DMS153 (cell line): Measurements from ENCODE around the gene PLB1.

Experiments
- DNase-seq: peaks from one replicate; lab custom pipeline; 2025; lab: John Stamatoyannopoulos, UW

Gene PLB1

DNA sequence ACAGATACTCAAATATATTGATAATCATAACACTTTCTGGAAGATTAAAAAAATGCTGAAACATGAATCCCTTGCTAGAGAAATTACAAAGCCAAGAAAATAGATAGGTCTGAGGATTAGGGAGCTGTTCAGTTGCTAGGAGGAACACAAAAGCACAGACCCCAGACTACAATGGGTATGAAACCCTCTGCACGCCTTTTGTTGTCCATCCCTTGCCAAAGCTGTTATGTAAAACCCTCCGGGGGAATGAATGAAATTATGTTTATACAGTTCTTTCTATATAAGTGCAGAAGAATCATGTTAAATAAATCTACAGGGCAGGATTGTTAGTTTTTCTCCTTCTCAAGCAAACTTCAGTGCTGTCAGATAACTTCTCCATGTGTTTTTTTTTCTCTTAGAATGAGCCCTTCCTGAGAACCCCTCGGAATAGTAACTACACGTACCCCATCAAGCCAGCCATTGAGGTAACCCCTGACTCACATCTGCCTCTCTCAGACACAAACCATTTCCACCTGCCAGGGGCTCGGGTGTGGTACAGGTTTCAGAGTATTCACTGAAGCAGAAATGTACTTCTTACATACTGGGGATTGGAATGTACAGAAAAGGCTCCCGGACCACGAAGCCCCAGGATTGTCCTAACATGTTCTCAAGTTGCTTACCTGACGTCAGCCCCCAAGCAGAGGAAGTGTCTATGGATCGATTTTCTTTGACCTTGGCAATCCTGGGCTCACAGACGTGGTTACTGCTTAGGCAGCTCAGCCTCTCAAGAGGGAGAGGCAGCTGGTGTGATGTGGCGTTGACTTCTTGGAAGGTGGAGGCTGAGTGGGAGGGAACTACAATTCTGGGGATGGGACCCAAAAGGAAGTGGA is 118.0 kb downstream of the PLB1 start:
- no peak for DNase-seq

GRCh38 chr2:28615706-28616105 is 119.8 kb downstream of the PLB1 start:
- no peak for DNase-seq

- DNase-seq, result no peak
These were observed 120.6 kb downstream of the PLB1 start for GRCh38 chr2:28616396-28616999.

DNA sequence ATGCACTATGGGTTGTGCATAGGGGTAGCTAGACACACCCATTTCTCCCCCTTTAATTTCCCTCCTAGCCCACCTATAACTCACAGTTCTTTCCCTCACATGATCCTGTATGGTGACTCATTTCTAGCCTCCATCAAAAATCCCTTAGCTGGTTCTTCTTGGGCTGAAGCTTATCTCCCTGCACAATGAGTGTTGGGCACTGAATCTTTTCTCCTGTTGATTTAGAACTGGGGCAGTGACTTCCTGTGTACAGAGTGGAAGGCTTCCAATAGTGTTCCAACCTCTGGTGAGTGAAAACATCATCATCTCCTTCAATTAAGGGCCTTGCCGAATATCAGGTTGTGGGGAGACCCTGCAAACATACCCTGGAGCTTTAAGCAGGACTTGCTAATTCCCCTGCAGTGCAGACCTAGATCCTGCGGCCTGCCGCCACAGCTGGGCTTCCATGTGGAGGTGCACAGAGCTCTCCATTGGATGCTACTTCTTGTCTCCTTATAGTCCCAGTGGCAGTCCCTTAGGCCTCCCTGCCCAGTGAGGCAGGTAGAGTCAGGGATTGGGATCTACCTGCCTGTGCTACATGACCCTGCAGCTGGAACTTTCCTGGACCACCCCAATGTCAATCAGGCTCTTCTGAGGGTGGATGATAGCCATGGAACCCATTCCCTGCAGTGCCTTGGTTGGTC is 121.8 kb downstream of the PLB1 start:
- no peak for DNase-seq

DNA sequence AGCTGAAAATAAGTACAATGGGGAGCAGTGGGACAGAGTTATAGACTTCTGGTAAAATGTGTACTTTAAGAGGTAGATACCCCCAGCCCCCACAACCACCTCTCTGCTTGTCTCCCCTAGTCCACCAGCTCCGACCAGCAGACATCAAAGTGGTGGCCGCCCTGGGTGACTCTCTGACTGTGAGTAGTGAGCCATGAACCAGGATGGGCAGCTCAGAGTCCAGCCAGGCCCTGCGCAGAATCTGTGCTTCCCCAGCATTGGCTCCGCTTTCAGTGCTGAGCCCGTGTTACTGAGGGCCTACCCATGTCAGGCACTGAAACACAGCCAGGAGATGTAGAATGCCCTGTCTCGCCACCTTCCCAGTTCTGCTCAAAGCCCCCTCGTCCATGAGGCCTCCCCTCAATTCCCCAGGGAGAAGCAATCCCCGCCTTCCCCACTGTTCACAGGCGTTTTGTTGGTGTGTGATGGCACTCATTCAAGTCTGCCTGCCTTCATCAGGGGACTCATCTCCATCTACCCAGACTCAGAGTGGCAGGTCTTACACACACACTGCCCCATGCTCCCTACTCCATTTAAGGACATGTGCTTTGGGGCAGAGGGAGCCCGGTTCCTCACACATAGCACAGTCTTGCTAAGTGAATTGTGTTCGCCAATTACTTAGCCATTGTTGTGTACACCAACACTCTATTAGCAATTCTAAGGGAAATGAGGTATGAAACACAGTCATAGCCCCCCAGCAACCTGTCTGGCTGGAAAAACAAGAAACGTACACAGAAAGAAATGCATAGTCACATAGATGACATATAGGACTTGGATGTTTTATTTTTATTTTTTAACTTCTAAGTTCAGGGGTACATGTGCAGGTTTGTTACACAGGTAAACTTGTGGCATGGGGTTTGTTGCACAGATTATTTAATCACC is 122.6 kb downstream of the PLB1 start:
- DNase-seq, result no peak

DNA sequence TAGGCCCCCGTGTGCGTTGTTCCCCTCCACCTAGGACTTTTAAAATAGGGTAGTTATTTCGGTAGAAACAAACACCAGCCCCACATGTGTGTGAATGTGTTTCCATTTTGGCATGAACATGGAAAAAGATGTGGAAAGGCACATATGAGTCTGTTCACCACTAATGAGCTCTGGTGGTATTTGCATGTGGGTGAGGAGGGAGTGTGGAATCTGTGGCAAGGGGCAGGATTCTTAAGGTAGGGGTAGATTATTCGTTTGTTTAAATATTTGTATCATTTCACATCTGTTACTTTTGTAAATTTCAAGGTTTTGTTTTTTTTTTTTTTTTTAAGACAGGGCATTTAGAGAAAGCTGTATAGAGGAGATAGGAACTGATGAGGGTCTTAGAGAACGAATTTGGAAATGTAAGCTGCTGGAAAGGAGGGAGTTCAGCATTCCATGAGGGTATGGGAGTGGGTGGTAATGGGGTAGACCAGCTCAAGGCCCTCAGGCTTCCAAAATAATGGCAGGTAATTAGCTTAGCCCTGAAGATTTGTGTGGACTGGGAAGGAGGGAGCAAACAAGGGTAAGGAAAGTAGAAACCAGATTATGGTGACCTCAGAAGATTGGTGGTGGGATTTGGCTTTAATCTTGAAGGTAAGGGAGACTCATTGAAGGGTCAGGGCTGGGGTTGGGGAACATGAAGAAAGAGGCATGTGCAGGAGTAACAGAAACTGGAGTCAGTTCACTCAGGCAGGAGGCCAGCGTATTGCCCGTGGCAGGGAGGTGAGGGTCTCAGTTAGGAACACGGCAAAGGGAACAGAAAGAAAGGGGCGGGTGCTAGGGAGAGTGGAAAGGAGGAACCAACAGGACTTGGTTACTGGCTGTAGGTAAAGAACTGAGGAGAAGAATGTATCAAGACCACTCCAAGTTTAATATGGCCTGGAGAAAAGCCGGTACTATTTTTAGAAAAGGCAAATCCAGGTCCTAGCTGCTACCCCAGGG is 123.6 kb downstream of the PLB1 start:
- no peak for DNase-seq

DNA sequence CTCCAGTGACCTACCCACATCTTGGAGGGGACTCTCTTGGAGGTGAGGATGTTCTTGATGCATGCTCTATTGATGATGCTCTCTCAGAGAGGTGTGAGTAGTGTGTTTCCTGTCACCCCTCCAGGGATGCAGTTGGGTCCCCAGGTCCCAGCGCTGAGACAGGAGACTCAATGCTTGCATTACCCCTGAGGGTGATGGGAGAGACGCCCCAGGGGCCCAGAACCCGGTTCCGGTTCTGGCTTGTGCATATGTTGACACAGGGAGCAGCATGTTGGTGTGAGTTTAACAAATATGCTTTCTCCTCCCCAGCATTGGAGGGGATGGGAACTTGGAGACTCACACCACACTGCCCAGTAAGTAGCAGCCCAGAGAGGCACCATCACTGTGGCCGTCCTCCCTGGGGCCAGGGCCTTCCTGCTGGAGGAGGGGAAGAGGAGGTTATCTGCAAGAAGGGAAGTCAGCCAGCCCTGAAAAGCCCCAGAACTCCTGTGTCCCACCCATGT is 124.5 kb downstream of the PLB1 start:
- no peak for DNase-seq

DNA sequence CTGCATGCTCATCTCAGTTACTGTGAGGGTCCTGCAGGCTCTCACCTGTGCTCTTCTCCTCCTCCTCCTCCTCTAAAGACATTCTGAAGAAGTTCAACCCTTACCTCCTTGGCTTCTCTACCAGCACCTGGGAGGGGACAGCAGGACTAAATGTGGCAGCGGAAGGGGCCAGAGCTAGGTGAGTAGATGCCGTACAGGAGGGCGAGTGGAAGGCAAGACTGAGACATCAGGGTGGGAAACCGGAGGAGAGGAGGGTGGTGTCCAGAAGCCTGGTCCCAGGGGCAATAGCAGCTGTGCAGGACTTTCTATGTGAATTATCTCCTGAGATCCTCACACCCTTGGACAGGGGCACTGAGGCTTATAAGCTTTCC is 124.9 kb downstream of the PLB1 start:
- DNase-seq, result no peak

DNA sequence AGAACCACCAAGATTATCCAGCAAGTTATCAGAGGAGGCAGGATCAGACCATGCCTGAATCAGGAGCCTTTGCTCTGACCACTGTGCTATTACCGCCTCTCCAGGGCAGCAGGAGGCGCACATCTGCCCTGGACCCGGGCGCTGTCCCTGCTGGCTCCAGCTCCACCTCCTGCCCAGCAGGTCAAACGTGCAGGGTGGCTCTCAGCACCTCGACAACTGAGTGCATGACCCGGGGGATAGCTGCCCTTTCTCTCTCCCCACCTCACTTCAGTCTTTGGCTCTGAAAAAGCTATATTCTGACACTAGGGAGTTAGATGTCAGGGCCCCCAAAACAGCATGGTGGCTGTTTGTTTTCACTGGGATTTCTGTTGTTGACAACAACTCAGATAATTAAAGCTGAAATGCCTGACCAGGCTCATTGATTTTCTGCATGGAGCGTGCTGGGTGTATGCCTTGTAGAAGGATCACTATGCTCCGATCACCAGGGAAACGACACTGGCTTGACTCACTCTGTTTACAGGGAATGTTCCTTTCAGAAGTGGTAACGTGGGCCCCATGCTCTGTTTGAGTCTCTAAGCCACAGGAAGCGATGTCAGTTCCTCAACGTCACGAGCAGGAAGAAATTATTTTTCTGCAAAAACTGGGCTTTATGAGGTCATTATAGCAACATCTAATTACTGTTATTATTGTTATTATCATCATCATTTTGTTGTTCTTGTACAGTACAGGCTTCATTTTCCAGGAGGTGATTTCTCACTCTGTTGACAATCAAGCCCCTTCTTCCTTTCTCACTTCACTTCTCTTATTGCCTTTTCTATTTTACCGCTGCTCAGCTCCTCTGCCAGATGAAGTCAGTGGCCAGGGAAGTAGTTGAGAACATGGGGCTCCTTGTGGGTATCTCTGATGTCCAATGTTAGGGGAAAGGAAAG is 125.6 kb downstream of the PLB1 start:
- peak; percentile 84 for DNase-seq

- no peak for DNase-seq
These were observed 126.2 kb downstream of the PLB1 start for GRCh38 chr2:28622101-28622499.

DNA sequence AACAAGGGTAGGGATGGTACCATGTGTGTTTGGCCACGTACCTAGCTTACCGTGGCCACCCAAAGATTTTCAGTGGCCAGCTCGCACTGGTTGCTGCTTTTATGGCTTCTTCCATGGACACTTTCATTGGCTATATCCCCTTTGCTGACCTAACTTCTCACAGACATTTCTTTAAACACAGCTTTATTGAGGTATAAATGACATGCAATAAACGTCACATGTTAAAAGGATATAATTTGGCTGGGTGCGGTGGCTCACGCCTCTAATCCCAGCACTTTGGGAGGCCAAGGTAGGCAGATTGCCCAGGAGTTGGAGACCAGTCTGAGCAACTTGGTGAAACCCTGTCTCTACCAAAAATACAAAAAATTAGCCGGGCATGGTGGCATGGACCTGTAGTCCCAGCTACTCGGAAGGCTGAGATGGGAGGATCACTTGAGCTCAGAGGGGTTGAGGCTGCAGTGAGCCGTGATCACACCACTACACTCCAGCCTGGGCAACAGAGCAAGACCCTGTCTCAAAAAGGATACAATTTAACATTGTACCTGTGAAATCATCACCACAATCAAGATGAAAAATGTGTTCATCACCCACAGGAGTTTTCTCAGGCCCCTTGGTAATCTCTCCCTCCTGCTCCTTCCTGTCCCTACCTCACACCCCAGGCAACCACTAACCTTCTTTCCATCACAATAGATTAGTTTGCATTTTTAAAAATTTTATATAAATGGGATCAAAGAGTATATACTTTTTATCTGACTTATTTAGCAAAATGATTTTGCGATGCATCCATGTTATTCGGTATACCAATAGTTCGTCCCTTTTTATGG is 127.9 kb downstream of the PLB1 start:
- no peak for DNase-seq

DNA sequence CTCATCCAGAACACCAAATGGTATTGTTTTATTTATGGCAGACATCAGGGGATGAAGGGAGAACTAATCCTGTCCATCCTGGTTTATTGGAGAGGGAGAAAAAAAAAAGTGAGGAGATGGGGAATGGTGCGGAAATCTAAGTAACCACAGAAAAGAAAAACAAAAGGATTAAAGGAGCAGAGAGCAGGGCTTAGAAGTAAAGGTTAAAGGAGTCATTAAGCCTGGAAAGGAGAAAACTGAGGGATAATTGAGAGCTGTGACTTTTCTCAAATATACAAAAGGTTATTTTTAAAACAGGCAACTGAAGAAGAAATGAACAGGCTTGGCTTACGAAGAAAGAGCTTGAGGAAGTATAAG is 128.6 kb downstream of the PLB1 start:
- no peak for DNase-seq

DNA sequence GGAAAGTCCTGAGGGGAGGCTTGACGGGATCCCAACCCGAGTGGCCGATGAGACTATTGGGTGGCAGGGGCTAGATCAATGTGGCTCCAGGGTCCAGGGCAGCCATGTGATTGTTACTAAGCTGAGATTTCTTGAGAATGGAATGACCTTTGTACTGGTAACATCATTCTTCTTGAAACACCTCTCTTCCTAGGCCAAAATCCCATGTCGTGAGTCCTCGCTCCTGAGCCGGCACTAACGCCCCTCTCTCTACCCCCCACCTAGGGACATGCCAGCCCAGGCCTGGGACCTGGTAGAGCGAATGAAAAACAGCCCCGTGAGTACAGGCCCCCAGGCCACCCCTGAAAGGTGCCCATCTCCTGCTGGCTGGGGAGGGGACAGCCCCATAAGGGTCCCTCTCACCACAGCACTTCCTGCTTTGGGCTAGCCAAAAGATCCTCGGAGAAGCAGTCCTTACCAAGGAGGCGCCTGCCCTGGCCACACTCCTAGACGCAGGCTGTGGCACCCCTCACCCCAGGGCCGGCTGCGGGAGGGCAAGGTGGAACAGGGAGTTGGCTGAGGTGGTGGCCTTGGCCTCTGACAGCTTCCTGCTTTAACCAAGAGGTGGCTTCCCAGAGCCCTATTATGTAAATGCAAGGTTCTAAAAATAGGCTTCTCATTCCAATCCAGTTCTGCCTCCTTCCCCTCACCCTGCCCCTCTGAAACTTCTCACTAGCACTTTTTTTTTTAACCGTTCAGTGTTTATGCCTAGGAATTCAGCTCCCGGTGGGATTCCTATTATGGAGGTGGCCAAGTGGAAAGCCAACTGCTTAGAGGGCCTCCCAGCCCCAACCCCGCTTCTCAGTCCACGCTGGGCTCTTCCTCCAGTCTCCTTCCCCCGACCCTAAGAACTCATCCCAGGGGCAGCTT is 129.2 kb downstream of the PLB1 start:
- DNase-seq, result no peak

DNA sequence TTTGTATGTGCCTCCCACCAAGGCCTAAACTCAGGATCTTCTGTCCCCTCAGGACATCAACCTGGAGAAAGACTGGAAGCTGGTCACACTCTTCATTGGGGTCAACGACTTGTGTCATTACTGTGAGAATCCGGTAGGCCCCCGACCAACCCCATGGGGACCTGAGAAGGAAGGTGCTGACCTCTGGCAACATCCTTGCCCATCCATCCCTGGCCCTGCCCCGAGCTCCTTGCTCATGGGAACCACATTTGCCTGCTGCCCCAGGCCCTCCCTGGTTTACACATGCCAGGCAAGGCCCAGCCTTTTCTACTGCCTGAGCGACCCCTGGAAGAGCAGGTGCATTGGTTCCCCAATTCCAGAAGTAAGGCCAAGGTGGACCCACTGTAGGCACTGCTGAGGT is 130.5 kb downstream of the PLB1 start:
- DNase-seq, result no peak

DNA sequence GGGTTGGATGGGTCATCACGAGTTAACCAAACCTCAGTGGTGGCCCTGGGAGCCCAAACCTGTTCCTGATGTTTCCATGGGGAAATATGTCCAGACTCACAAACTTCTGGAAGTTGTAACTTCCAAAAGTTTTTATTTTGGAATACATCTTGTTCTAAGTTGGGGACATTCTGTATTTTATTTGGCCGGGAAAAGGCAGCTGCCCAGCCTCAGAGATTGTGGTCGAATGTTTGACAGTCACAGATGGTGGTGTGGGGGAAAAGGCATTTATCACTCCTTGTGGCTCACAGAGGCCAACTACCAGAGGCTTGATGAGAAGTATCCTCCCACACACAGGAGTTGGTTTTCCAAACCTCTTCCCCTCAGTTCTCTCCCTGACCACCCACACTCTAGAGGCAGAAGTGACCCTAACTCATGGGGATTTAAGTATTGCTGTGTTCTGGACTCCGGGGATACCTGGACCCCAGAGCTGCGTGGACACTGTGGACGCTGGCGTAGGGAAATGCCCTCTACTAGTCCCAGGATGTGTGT is 131.1 kb downstream of the PLB1 start:
- DNase-seq, result no peak

DNA sequence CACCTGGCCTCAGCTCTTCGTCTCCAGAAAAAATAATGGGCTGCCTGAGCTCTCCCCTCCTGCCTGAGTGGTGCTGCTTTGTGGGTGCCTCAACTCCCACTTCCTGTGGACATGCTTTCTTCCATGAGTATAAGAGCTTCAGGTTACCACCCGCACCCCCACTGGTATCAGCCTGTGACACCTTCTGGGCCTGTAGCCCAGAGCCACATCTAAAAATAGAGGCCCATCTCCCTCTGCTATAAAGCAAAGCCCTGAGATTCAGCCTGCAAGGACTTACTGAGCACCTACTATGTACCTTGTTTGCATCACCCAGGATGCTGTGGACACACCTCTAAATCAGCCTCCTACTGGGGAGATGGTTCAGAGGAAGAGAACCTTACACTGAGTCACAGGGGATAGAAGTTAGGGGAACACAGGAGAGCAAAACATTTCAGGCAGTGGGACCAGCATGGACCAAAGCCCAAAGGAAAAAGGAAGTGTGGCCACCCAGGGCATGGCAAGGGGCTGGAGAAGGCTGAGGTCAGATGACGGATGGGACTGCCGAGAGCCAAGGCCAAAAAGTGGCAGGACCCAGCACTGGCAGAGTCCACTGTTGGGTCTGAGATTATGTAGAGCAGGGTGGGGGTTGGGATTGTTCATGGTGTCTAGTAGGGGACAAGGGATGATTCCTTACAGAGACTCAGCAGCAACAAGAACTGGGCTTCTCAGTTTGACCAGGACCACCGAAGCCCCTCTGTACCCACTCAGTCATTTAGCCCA is 132.0 kb downstream of the PLB1 start:
- no peak for DNase-seq

DNA sequence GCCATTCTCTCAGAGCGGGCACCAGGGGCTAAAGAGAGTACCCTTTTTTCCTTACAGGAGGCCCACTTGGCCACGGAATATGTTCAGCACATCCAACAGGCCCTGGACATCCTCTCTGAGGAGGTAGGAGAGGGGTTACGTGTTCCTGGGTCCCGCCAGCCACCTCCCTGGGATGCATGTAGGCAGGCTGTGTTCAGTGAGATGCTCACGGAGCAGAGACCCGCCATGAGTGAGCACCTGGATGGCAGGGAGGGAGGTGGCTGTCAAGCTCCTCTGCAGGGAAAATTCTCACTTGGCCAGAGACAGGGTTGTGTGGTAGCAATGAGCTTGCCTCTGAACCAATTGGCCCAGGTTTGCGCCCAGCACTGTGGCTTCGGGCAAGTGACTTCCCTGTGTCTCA is 132.6 kb downstream of the PLB1 start:
- no peak for DNase-seq
